Sciatic nerve (tissue), 2 donors: Measurements from ENCODE around the gene OR2A2. TPM values are rescaled to one million over a fixed set of nuclear protein-coding genes. Genes with fewer than 3 reads are reported as not detected.
"Not testable (repeated sequence)": the region's sequence is repeated elsewhere in the genome, so short reads cannot be mapped to it uniquely, and the experiment has no call there.

ENCODE experiments used
- ATAC-seq: fragments of 200-7000 bp; cut with Tn5 transposase; one replicate; pipeline ENCODE4 v1.9.1; 2020; ENCODE audit warnings: mild to moderate bottlenecking, moderate library complexity
- DNase-seq: peaks from one replicate; pipeline ENCODE4 v3.0.0-alpha.2; 2020; ENCODE audit warnings: low spot score
- intact Hi-C: fragments of 100-400 bp; cut with DNase I; formaldehyde crosslinking; loops from one replicate; pipeline ENCODE4 v1.14.2; 2022
- total RNA-seq: library from RNA; stranded (reverse); fragmentation: NEBNext Ultra II Directional; extraction: Animal tissue kit (Norgen Biotek cat#: 25700); gene quantifications from one replicate; pipeline ENCODE4 v1.2.1, GENCODE V29; 2021
- donor health status: DM: no; HTN: no; CAD: no.
- donor health status: DM: no; HTN: no; CAD: no.

Gene OR2A2, protein sequence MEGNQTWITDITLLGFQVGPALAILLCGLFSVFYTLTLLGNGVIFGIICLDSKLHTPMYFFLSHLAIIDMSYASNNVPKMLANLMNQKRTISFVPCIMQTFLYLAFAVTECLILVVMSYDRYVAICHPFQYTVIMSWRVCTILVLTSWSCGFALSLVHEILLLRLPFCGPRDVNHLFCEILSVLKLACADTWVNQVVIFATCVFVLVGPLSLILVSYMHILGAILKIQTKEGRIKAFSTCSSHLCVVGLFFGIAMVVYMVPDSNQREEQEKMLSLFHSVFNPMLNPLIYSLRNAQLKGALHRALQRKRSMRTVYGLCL
- not detected for total RNA-seq

- ATAC-seq (no peak), DNase-seq (no peak)
- intact Hi-C loops: no loop called here
Observed at GRCh38 chr7:144109283-144109682, at the start of gene OR2A2. OR2A2 (plus strand) TSS chr7:144109583; CDS start chr7:144109583, 0 bp downstream.

- intact Hi-C loops: no loop called here
- DNase-seq (no peak), ATAC-seq (no peak)
Observed at GRCh38 chr7:144063710-144064109, 45.7 kb upstream of the OR2A2 start.

DNA sequence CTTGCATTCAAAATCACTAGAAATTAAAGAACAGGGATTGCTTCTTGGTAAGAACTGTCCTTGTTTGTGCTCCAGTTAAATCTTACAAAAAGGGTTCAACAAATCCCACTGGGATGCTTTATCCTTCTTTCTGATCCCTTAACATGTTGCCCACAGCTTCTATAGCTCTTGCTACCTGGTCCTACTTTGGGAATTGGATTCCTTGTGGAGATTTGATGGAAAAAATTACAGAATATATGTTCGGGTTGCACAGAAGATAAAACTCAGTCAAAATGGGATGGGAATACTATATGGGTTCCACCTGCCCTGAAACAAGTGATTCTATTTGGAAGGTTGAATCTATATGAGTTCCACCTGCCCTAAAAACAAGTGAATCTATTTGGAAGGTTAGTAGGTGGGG is 39.9 kb upstream of the OR2A2 start, which contains the start of gene OR2A25:
Gene OR2A25, plus strand, starts transcription at position 301 of the 400 bp plus-strand sequence. CDS start 4,409 bp downstream, outside the sequence.
- intact Hi-C loops: no loop called here
- DNase-seq (no peak), ATAC-seq (no peak)

DNA sequence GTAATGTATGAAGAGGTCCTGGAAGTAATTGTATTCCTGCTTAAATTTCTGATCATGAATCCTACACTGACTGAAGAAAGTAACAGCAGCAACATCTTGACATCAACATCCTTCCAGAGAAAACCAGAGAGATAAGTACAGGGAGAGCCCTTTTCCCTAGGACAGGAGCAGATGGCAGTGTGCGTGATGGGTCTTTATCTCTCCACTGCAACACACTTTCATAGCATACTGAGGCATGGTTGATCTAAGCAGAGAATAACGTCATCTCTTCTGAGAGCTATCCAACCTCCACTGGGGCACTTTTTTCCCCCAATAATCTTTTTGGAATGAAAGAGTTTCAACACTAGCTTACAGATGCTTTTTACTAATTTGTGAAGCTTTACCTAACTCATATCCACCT is 39.4 kb upstream of the OR2A2 start:
- ATAC-seq: no peak
- intact Hi-C loops: no loop called here
- DNase-seq: no peak

DNA sequence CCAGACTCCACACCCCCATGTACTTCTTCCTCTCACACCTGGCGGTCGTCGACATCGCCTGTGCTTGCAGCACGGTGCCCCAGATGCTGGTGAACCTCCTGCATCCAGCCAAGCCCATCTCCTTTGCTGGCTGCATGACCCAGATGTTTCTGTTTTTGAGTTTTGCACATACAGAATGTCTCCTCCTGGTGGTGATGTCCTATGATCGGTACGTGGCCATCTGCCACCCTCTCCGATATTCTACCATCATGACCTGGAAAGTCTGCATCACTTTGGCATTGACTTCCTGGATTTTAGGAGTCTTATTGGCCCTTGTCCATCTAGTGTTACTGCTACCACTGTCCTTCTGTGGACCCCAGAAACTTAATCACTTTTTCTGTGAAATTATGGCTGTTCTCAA is 35.0 kb upstream of the OR2A2 start:
- intact Hi-C loops: no loop called here
- no peak for ATAC-seq

DNA sequence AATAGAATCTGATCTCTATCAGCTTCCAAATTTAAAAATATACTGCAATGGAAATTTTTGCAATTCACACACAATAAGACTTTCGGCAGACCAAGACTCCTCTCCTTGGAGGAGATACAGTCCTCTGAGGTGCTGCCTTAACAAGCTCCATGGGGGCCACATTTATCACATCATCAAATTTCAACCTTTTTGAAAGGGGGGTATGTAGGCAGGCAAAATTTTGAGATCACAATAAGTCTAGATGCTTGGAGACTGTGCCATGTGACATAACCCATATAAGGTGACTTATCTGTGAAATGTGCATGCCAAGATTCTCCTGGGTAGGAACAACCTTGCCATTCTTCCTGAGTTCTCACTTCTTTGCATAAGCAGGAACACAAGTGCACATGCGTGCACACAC is 23.4 kb upstream of the OR2A2 start, which contains the start of gene OR2A12:
Gene OR2A12, plus strand, starts transcription at position 301 of the 400 bp plus-strand sequence. CDS start 8,830 bp downstream, outside the sequence.
- ATAC-seq: no peak
- DNase-seq: no peak
- intact Hi-C loops: no loop called here

More for the DNA sequence above, 35.0 kb upstream of the OR2A2 start:
- no peak for DNase-seq

GRCh38 chr7:144086730-144087129 is 22.7 kb upstream of the OR2A2 start:
- no peak for DNase-seq
- no peak for ATAC-seq
- intact Hi-C loops: no loop called here

- DNase-seq: no peak
- intact Hi-C loops: no loop called here
- no peak for ATAC-seq
Observed at GRCh38 chr7:144087230-144087629, 22.2 kb upstream of the OR2A2 start.

GRCh38 chr7:144090667-144091066 is 18.7 kb upstream of the OR2A2 start:
- no peak for ATAC-seq
- DNase-seq: no peak
- intact Hi-C loops: no loop called here

- DNase-seq: no peak
- intact Hi-C loops: no loop called here
- no peak for ATAC-seq
Observed at GRCh38 chr7:144098776-144099175, 10.6 kb upstream of the OR2A2 start.

GRCh38 chr7:144100607-144101006 is 8.8 kb upstream of the OR2A2 start:
- ATAC-seq (no peak), DNase-seq (no peak)
- intact Hi-C loops: no loop called here

- ATAC-seq: no peak
- intact Hi-C loops: no loop called here
Observed at GRCh38 chr7:144102041-144102440, 7.3 kb upstream of the OR2A2 start.

GRCh38 chr7:144105211-144105610 is 4.2 kb upstream of the OR2A2 start:
- intact Hi-C loops: no loop called here
- DNase-seq (no peak), ATAC-seq (no peak)

More at GRCh38 chr7:144102041-144102440, 7.3 kb upstream of the OR2A2 start:
- DNase-seq: no peak

- DNase-seq (no peak), ATAC-seq (no peak)
- intact Hi-C loops: no loop called here
Observed at GRCh38 chr7:144110272-144110671, 889 bp downstream of the OR2A2 start.

GRCh38 chr7:144113651-144114050 is 4.3 kb downstream of the OR2A2 start:
- ATAC-seq: no peak
- intact Hi-C loops: no loop called here
- no peak for DNase-seq

DNA sequence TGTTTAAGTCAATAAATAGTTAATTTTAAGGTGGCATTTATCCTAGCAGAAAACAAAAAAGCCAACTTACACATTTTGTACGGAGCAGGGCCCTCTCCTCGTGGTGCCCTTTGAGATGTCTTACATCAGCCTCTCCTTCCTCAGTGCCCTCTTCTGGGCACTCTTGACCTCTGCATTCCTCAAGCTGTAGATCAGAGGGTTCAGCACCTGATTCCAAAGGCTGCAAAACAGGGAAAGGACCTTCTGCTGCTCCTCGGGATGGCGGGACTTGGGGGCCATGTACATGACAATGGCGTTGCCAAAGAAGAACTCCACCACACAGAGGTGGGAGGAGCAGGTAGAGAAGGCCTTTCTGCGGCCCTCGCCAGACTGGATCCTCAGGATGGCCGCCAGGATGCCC is 9.0 kb downstream of the OR2A2 start:
- ATAC-seq: no peak
- intact Hi-C loops: no loop called here

GRCh38 chr7:144122876-144123275 is 13.5 kb downstream of the OR2A2 start, which contains the start of gene OR2A14:
OR2A14 (plus strand) TSS chr7:144123176; CDS start chr7:144129113, 5,937 bp downstream.
- no peak for DNase-seq
- intact Hi-C loops: no loop called here
- no peak for ATAC-seq

More for the DNA sequence above, 9.0 kb downstream of the OR2A2 start:
- DNase-seq: no peak

DNA sequence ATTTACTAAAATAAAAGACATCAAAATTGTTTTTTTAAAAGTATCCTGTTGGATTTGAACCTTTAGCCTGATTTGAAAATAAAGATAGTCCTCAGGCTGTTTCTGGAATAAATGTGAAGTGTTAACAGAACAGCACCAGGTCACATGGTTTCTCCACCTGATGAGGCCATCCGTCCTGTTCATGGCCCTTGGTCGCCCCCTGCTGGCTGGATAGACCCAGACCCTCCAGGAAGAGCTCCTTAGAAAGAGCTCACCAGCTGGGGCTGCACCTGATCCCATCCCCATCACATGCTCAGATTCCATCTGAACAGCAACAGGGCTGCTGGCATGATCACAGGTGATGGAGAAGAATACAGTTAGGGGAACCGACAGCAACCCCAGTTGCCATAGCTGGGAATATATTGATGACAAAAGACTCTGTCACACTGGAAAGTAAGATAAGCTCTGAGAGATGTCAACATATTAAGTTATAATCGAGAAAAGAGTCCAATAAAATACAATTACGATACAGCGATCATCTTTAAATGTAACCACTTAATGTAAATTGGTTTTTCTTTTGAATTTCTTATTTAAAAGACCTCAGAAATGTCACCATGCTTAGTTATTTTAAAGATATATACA is 18.4 kb downstream of the OR2A2 start:
- DNase-seq (peak; percentile 93), ATAC-seq (peak; percentile 94)
- intact Hi-C loops: no loop called here

GRCh38 chr7:144129601-144130000 is 20.2 kb downstream of the OR2A2 start:
- intact Hi-C loops, DNase-seq, ATAC-seq: not testable (repeated sequence)

DNA sequence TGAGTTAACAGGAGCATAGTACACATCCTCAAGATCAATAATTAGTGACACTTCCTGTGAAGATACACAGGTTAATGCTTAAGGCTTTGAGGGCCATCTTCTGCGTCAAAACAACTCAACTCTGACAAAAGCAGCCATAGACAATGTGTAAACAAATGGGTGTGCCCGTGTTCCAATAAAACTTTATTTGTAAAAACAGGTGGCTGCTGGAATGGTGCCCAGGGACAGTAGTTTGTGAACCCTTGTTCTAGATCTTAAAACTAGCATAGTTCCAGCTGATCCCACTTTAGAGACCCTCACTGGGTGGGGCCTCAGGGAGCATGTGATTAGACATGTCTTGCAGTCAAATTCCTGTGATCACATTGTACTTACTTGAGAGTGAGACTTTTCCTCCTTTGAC is 21.3 kb downstream of the OR2A2 start:
- intact Hi-C loops: no loop called here
- no peak for DNase-seq

More for the DNA sequence above, 21.3 kb downstream of the OR2A2 start:
- ATAC-seq: no peak
